HG03460 (cell line): ENCODE measurements around the gene ST3GAL2.
"Not testable (repeated sequence)": the region's sequence is repeated elsewhere in the genome, so short reads cannot be mapped to it uniquely, and the experiment has no call there.

Experiments
- ATAC-seq: cut with Tn5 transposase; IDR thresholded peaks from one replicate; pipeline ENCODE4 v1.9.1; 2021; ENCODE audit not compliant: unreplicated experiment

Gene ST3GAL2

GRCh38 chr16:70388006-70388680, 50.8 kb downstream of the ST3GAL2 start:
- no peak for ATAC-seq

GRCh38 chr16:70386289-70386986, 52.5 kb downstream of the ST3GAL2 start:
- not testable (repeated sequence) for ATAC-seq

- ATAC-seq, result no peak
These were observed 55.4 kb downstream of the ST3GAL2 start for GRCh38 chr16:70383421-70383960.

- ATAC-seq, result no peak
These were observed 57.1 kb downstream of the ST3GAL2 start for GRCh38 chr16:70381604-70382342.

- ATAC-seq, result peak; percentile 86
These were observed 57.8 kb downstream of the ST3GAL2 start for GRCh38 chr16:70380919-70381603.

- ATAC-seq, result peak; percentile 8
These were observed 58.5 kb downstream of the ST3GAL2 start for GRCh38 chr16:70380248-70380918.

- no peak for ATAC-seq
These were observed 59.9 kb downstream of the ST3GAL2 start for GRCh38 chr16:70378869-70379493.

GRCh38 chr16:70377782-70378181, 61.1 kb downstream of the ST3GAL2 start:
- ATAC-seq, result no peak

- no peak for ATAC-seq
These were observed 63.0 kb downstream of the ST3GAL2 start for GRCh38 chr16:70375636-70376611.

GRCh38 chr16:70374213-70374612, 64.7 kb downstream of the ST3GAL2 start:
- ATAC-seq, result no peak

- ATAC-seq, result no peak
These were observed 65.8 kb downstream of the ST3GAL2 start for GRCh38 chr16:70372921-70373728.

- ATAC-seq, result no peak
These were observed 68.0 kb downstream of the ST3GAL2 start for GRCh38 chr16:70370924-70371323.

GRCh38 chr16:70370145-70370544, 68.8 kb downstream of the ST3GAL2 start:
- ATAC-seq, result not testable (repeated sequence)

- ATAC-seq, result no peak
These were observed 74.5 kb downstream of the ST3GAL2 start for GRCh38 chr16:70364399-70364798.

GRCh38 chr16:70359552-70359951, 79.3 kb downstream of the ST3GAL2 start:
- ATAC-seq, result no peak

- ATAC-seq, result no peak
These were observed 89.1 kb downstream of the ST3GAL2 start for GRCh38 chr16:70349783-70350182.

- ATAC-seq, result no peak
These were observed 89.9 kb downstream of the ST3GAL2 start for GRCh38 chr16:70348991-70349390.

GRCh38 chr16:70345840-70346239, 93.1 kb downstream of the ST3GAL2 start:
- no peak for ATAC-seq
